Activated naive CD8-positive, alpha-beta T cell (primary cell): ENCODE measurements around the gene APOA5.
"Not testable (repeated sequence)": the region's sequence is repeated elsewhere in the genome, so short reads cannot be mapped to it uniquely, and the experiment has no call there.

ENCODE experiments used
- H3K27ac Mint-ChIP-seq: one replicate; pipeline ENCODE4 v1.8.0; 2021; ENCODE audit warnings: mixed read lengths
- H3K27me3 Mint-ChIP-seq: one replicate; pipeline ENCODE4 v1.8.0; 2021; ENCODE audit warnings: mixed read lengths
- H3K36me3 Mint-ChIP-seq: one replicate; pipeline ENCODE4 v1.8.0; 2021; ENCODE audit warnings: mixed read lengths
- H3K4me1 Mint-ChIP-seq: one replicate; pipeline ENCODE4 v1.8.0; 2021; ENCODE audit warnings: low read depth, mixed read lengths
- H3K4me3 Mint-ChIP-seq: one replicate; pipeline ENCODE4 v1.8.0; 2021; ENCODE audit warnings: mild to moderate bottlenecking, mixed read lengths
- H3K9me3 Mint-ChIP-seq: one replicate; pipeline ENCODE4 v1.8.0; 2021; ENCODE audit warnings: low read depth, mixed read lengths

The APOA5 gene

GRCh38 chr11:116791813-116792143, at the start of gene APOA5:
Gene APOA5, minus strand, starts transcription at chr11:116791879. Its CDS starts 19 bp downstream, at chr11:116791860.
- Mint-ChIP-seq H3K36me3 (peaks cover 3% of the 10 kb centered on the region), H3K4me3 (peak within 1 kb of the TSS; percentile 42), H3K27ac (no peak within 1 kb of the TSS), H3K27me3 (no peaks in the 10 kb centered on the region), H3K9me3 (no peaks in the 10 kb centered on the region), H3K4me1 (peaks cover 19% of the 10 kb centered on the region)

DNA sequence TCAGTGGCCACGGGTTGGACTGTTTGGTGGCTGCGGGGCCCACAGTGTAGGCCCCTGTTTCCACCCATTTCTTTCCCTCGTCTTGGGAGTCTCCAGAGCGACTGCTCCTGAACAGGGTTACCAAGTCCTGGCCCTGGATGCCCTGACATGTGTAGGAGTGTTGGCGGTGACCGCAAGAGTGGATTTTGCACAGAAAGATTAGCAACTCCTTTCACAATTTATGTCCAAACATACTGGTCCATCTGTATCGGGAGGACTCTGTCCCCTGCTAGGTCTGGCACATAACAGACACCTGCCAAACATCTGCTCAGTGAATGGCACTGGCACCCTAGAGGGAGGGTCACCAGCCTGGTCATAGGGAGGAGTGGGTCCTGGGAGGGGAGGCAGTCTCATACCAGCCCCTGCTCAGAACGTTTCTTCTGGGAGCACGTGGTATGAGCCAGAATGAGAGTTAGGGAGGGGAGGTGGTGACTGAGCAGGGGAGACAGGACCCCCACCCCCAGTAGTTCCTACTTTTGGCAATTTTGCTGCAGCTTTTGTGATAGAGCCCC, 49.1 kb upstream of the APOA5 start:
- H3K36me3 Mint-ChIP-seq = peaks cover 5% of the 10 kb centered on the region
- no peak overlapping the region for H3K27ac Mint-ChIP-seq
- H3K4me3 Mint-ChIP-seq = no peak overlapping the region
- H3K9me3 Mint-ChIP-seq = no peaks in the 10 kb centered on the region
- no peaks in the 10 kb centered on the region for H3K27me3 Mint-ChIP-seq
- peaks cover 4% of the 10 kb centered on the region for H3K4me1 Mint-ChIP-seq

DNA sequence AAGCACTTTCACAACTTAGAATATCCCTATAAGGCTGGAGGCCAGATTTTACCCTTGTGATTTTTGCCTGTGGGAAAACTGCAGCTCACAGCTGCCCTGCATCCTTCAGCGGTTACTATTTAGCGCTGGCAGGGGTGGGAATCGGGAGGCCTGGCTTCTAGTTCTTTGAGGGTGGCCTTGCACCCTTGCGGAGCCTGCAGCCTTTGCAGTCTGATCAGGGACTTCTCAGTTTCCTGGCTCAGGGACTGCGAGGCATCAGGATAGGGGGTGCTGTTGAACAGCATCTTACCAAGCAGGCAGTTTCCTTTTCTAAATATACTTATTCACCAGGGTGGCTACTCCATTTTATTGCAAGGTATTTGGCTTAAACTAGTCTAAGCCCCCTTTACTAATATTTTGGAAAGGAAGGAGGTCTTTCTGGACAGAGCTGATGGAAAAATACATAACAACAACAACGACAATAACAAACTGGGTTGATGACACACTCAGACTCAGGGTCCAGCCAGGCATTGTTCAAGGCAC, 48.6 kb upstream of the APOA5 start:
- H3K27ac Mint-ChIP-seq = no peak overlapping the region
- peaks cover 8% of the 10 kb centered on the region for H3K4me1 Mint-ChIP-seq
- no peaks in the 10 kb centered on the region for H3K27me3 Mint-ChIP-seq
- H3K36me3 Mint-ChIP-seq = peaks cover 3% of the 10 kb centered on the region
- no peak overlapping the region for H3K4me3 Mint-ChIP-seq
- H3K9me3 Mint-ChIP-seq = no peaks in the 10 kb centered on the region

- no peaks in the 10 kb centered on the region for H3K27me3 Mint-ChIP-seq
- no peak overlapping the region for H3K27ac Mint-ChIP-seq
- H3K9me3 Mint-ChIP-seq = no peaks in the 10 kb centered on the region
- H3K4me3 Mint-ChIP-seq = no peak overlapping the region
- H3K4me1 Mint-ChIP-seq = peaks cover 11% of the 10 kb centered on the region
- H3K36me3 Mint-ChIP-seq = peaks cover 2% of the 10 kb centered on the region
Measured at GRCh38 chr11:116838321-116839084, 46.8 kb upstream of the APOA5 start.

- no peaks in the 10 kb centered on the region for H3K9me3 Mint-ChIP-seq
- peaks cover 11% of the 10 kb centered on the region for H3K4me1 Mint-ChIP-seq
- H3K4me3 Mint-ChIP-seq = no peak within 1 kb of the TSS
- no peaks in the 10 kb centered on the region for H3K36me3 Mint-ChIP-seq
- H3K27me3 Mint-ChIP-seq = no peaks in the 10 kb centered on the region
- no peak within 1 kb of the TSS for H3K27ac Mint-ChIP-seq
Measured at GRCh38 chr11:116837231-116838091, 45.8 kb upstream of the APOA5 start, which contains the start of gene APOA1. Gene APOA1, minus strand, starts transcription at chr11:116837622. Its CDS starts 235 bp downstream, at chr11:116837387.

- Mint-ChIP-seq H3K36me3 (no peaks in the 10 kb centered on the region), H3K27ac (no peak overlapping the region), H3K4me1 (peaks cover 11% of the 10 kb centered on the region), H3K27me3 (no peaks in the 10 kb centered on the region), H3K4me3 (no peak overlapping the region), H3K9me3 (no peaks in the 10 kb centered on the region)
Measured at GRCh38 chr11:116836632-116836991, 44.9 kb upstream of the APOA5 start.

GRCh38 chr11:116835791-116836631, 44.3 kb upstream of the APOA5 start:
- Mint-ChIP-seq H3K4me3 (peak overlapping the region; percentile 66), H3K36me3 (no peaks in the 10 kb centered on the region), H3K9me3 (no peaks in the 10 kb centered on the region), H3K27me3 (no peaks in the 10 kb centered on the region), H3K4me1 (peaks cover 11% of the 10 kb centered on the region), H3K27ac (peak overlapping the region; percentile 10)

DNA sequence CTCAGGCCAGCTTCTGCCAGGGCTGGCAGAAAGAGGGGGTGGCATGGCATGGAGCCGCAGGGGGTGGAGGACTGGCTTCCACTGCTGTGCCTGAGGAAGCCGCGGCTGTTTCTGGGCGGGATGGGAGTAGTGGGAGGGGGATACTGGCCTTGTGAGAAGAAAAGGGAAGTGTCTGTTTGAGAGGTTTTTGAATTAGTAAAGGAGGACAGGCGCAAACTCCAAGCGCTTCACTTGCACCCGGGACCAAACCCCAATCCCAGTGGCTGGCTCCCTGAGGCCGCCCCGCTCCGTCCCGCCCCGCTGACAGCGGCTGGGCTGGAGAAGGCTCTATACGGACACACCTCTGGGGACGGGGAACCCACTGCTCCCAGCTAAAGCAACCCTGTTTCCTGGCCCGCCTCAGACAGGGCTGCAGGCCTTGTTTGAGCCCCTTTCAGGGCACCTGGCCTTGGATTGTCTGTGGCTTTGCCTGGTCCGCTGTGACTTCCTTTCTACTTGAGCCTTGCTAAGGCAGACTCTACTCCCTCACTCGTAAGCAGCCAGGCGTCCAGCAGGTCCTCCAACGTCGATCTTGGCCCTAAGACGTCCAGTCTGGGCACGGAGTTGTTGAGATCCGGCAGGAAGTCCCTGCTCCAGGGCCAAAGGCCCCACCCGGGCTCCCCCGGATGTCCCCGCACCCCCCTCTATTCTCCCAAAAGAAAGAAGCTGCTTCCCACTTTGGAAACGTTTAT, 43.5 kb upstream of the APOA5 start:
- peak overlapping the region; percentile 66 for H3K4me3 Mint-ChIP-seq
- H3K9me3 Mint-ChIP-seq = no peaks in the 10 kb centered on the region
- H3K4me1 Mint-ChIP-seq = peaks cover 11% of the 10 kb centered on the region
- no peak overlapping the region for H3K27ac Mint-ChIP-seq
- H3K27me3 Mint-ChIP-seq = no peaks in the 10 kb centered on the region
- no peaks in the 10 kb centered on the region for H3K36me3 Mint-ChIP-seq

- H3K9me3 Mint-ChIP-seq, H3K27ac Mint-ChIP-seq, H3K36me3 Mint-ChIP-seq, H3K27me3 Mint-ChIP-seq: not testable (repeated sequence)
- Mint-ChIP-seq H3K4me3 (peak overlapping the region; percentile 64), H3K4me1 (peaks cover 11% of the 10 kb centered on the region)
Measured at GRCh38 chr11:116834535-116835041, 42.9 kb upstream of the APOA5 start.

- Mint-ChIP-seq H3K27ac (peak overlapping the region; percentile 29), H3K4me1 (peaks cover 11% of the 10 kb centered on the region), H3K27me3 (no peaks in the 10 kb centered on the region), H3K4me3 (peak overlapping the region; percentile 43), H3K9me3 (no peaks in the 10 kb centered on the region), H3K36me3 (no peaks in the 10 kb centered on the region)
Measured at GRCh38 chr11:116833816-116834534, 42.3 kb upstream of the APOA5 start.

DNA sequence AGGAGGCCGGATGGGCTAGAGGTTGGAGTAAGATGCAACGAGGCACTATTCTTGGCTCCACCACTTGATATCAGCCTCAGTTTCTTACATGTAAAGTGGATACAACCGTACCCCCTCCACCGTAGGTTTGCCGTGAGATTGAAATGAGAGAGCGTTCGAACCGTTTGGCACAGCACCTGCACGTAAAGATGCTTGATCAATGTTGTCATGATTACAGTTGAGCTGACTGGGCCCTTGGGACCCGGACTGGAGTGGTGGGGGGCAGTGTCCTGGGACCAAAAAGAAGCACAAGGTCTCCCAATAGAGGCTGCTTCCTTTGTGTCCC, 41.8 kb upstream of the APOA5 start:
- H3K4me3 Mint-ChIP-seq = no peak overlapping the region
- no peaks in the 10 kb centered on the region for H3K27me3 Mint-ChIP-seq
- H3K4me1 Mint-ChIP-seq = peaks cover 11% of the 10 kb centered on the region
- no peaks in the 10 kb centered on the region for H3K9me3 Mint-ChIP-seq
- H3K36me3 Mint-ChIP-seq = no peaks in the 10 kb centered on the region
- no peak overlapping the region for H3K27ac Mint-ChIP-seq

GRCh38 chr11:116832350-116833290, 40.9 kb upstream of the APOA5 start:
- Mint-ChIP-seq H3K4me3 (no peak overlapping the region), H3K4me1 (peaks cover 11% of the 10 kb centered on the region), H3K27me3 (no peaks in the 10 kb centered on the region), H3K36me3 (no peaks in the 10 kb centered on the region), H3K9me3 (no peaks in the 10 kb centered on the region), H3K27ac (no peak overlapping the region)
